Right cardiac atrium (tissue), 5 donors: ENCODE data around the gene SLC1A1. TPM values are rescaled to one million over a fixed set of nuclear protein-coding genes. Genes with fewer than 3 reads are reported as not detected.

Experiments used
- ATAC-seq, 2 donors: fragments of 200-7000 bp; cut with Tn5 transposase; one replicate each; pipeline versions ENCODE4 v1.8.0 to v1.9.1; 2020; ENCODE audit warnings: moderate library complexity in 2 of 2, mild to moderate bottlenecking in 1 of 2
- DNase-seq, 3 donors: peaks; one replicate each; pipeline ENCODE4 v3.0.0-alpha.2; 2020
- H3K27ac ChIP-seq: one replicate; pipeline ENCODE4 v1.5.1; 2013; ENCODE audit warnings: mild to moderate bottlenecking, low read length, control low read depth, moderate library complexity
- H3K27me3 ChIP-seq: one replicate; pipeline ENCODE4 v1.6.1; 2013; ENCODE audit not compliant: control insufficient read depth, insufficient read depth
- H3K4me1 ChIP-seq: one replicate; pipeline ENCODE4 v1.6.1; 2013; ENCODE audit warnings: low read length; ENCODE audit not compliant: control insufficient read depth, insufficient read depth
- H3K4me3 ChIP-seq: one replicate; pipeline ENCODE4 v1.5.1; 2013; ENCODE audit warnings: low read length, control low read depth
- H3K9me3 ChIP-seq: one replicate; pipeline ENCODE4 v1.6.1; 2013; ENCODE audit warnings: low read length; ENCODE audit not compliant: control insufficient read depth
- WGBS: extraction: QIAGEN DNeasy Blood & Tissue Kit; methylation state at CpG from one replicate; pipeline ENCODE4 v1.1.7; 2013; 5-methylcytosine and 5-hydroxymethylcytosine counted together
- intact Hi-C, 4 donors: fragments of 100-400 bp; cut with DNase I; formaldehyde crosslinking; loops; one replicate each; pipeline versions ENCODE4 v1.11.0 to v1.14.0; 2022 to 2023
- polyA plus RNA-seq: library from polyadenylated mRNA; stranded (reverse); fragments of 200-250 nt; gene quantifications from one replicate; pipeline ENCODE4 v1.2.3, GENCODE V29; 2013
- total RNA-seq, 4 donors: library from RNA; stranded (reverse); fragmentation: NEBNext Ultra II Directional; extraction: Animal tissue kit (Norgen Biotek cat#: 25700); gene quantifications; one replicate each; pipeline ENCODE4 v1.2.1, GENCODE V29; 2021
- donor health status: healthy with polysubstance abuse.
- donor health status: DM: no; HTN: yes; CAD: no.
- donor health status: DM: no; HTN: no; CAD: no.
- donor health status: DM: no; HTN: yes; CAD: no; lungs with severe emphysema.
- donor health status: DM: yes; HTN: yes; CAD: no.

SLC1A1 gene
- total and polyA plus RNA-seq, 5 donors: 1.1 to 2.1 (median 1.5) TPM

GRCh38 chr9:4490705-4491625 is 697 bp downstream of the SLC1A1 start:
- H3K4me1 ChIP-seq: no peaks in the 10 kb centered on the region
- ATAC-seq (peak in 1 of 2 donors; percentile 5), DNase-seq (peak in 2 of 3 donors; percentile 53 to 58)
- peak overlapping the region; percentile 79 for H3K4me3 ChIP-seq
- 2% methylated on average over 52 of the region's 52 CpGs for WGBS
- H3K27ac ChIP-seq: no peak overlapping the region
- H3K27me3 ChIP-seq: no peaks in the 10 kb centered on the region
- no peaks in the 10 kb centered on the region for H3K9me3 ChIP-seq
- intact Hi-C loops: loop anchor here in 1 of 4 donors (5.0 kb wide), 1 partner anchor 56 kb away; no protein-coding TSS in a partner anchor

- no peak for DNase-seq
- Histone ChIP-seq H3K27ac (no peak overlapping the region), H3K9me3 (no peaks in the 10 kb centered on the region), H3K4me3 (peak overlapping the region; percentile 79), H3K4me1 (no peaks in the 10 kb centered on the region), H3K27me3 (no peaks in the 10 kb centered on the region)
- intact Hi-C loops: loop anchor here in 1 of 4 donors (5.0 kb wide), 1 partner anchor 56 kb away; no protein-coding TSS in a partner anchor
- 54% methylated on average over 7 of the region's 7 CpGs for WGBS
- ATAC-seq: no peak
Observed at GRCh38 chr9:4491626-4491975, 1.3 kb downstream of the SLC1A1 start.

GRCh38 chr9:4494332-4494731 is 4.1 kb downstream of the SLC1A1 start:
- ATAC-seq (no peak), DNase-seq (no peak)
- Histone ChIP-seq H3K4me3 (no peak overlapping the region), H3K27me3 (no peaks in the 10 kb centered on the region), H3K4me1 (no peaks in the 10 kb centered on the region), H3K27ac (no peak overlapping the region), H3K9me3 (no peaks in the 10 kb centered on the region)
- intact Hi-C loops: loop anchor here in 1 of 4 donors (5.0 kb wide), 1 partner anchor 53 kb away; no protein-coding TSS in a partner anchor
- 75% methylated on average over 2 of the region's 2 CpGs for WGBS

GRCh38 chr9:4494806-4495205 is 4.5 kb downstream of the SLC1A1 start:
- 93% methylated on average over 7 of the region's 7 CpGs for WGBS
- Histone ChIP-seq H3K9me3 (no peaks in the 10 kb centered on the region), H3K4me3 (no peak overlapping the region), H3K4me1 (no peaks in the 10 kb centered on the region), H3K27ac (no peak overlapping the region), H3K27me3 (no peaks in the 10 kb centered on the region)
- intact Hi-C loops: loop anchor here in 1 of 4 donors (5.0 kb wide), 1 partner anchor 52 kb away; no protein-coding TSS in a partner anchor
- ATAC-seq (no peak), DNase-seq (no peak)

- Histone ChIP-seq H3K4me3 (no peak overlapping the region), H3K27me3 (no peaks in the 10 kb centered on the region), H3K4me1 (no peaks in the 10 kb centered on the region), H3K9me3 (no peaks in the 10 kb centered on the region), H3K27ac (no peak overlapping the region)
- no peak for DNase-seq
- no peak for ATAC-seq
- intact Hi-C loops: no loop called here
- 90% methylated on average over 4 of the region's 4 CpGs for WGBS
Observed at GRCh38 chr9:4495537-4495936, 5.3 kb downstream of the SLC1A1 start.

- Histone ChIP-seq H3K4me1 (no peaks in the 10 kb centered on the region), H3K27ac (no peak overlapping the region), H3K4me3 (no peak overlapping the region), H3K27me3 (no peaks in the 10 kb centered on the region), H3K9me3 (no peaks in the 10 kb centered on the region)
- intact Hi-C loops: no loop called here
- 87% methylated on average over 2 of the region's 2 CpGs for WGBS
- ATAC-seq (no peak), DNase-seq (no peak)
Observed at GRCh38 chr9:4496497-4496896, 6.2 kb downstream of the SLC1A1 start.

GRCh38 chr9:4497395-4497794 is 7.1 kb downstream of the SLC1A1 start:
- H3K4me3 ChIP-seq: no peak overlapping the region
- no peaks in the 10 kb centered on the region for H3K9me3 ChIP-seq
- DNase-seq: no peak
- intact Hi-C loops: no loop called here
- WGBS: 0% methylated on average over 1 of the region's 1 CpG
- no peak for ATAC-seq
- no peaks in the 10 kb centered on the region for H3K4me1 ChIP-seq
- H3K27ac ChIP-seq: no peak overlapping the region
- no peaks in the 10 kb centered on the region for H3K27me3 ChIP-seq

- no peaks in the 10 kb centered on the region for H3K4me1 ChIP-seq
- ATAC-seq (no peak), DNase-seq (no peak)
- H3K27ac ChIP-seq: no peak overlapping the region
- no peaks in the 10 kb centered on the region for H3K27me3 ChIP-seq
- intact Hi-C loops: no loop called here
- 81% methylated on average over 1 of the region's 1 CpG for WGBS
- no peaks in the 10 kb centered on the region for H3K9me3 ChIP-seq
- H3K4me3 ChIP-seq: no peak overlapping the region
Observed at GRCh38 chr9:4497855-4498254, 7.6 kb downstream of the SLC1A1 start.

GRCh38 chr9:4499917-4500316 is 9.6 kb downstream of the SLC1A1 start:
- no peak for ATAC-seq
- 40% methylated on average over 7 of the region's 7 CpGs for WGBS
- intact Hi-C loops: no loop called here
- H3K9me3 ChIP-seq: no peaks in the 10 kb centered on the region
- H3K4me1 ChIP-seq: no peaks in the 10 kb centered on the region
- no peak overlapping the region for H3K4me3 ChIP-seq
- no peaks in the 10 kb centered on the region for H3K27me3 ChIP-seq
- H3K27ac ChIP-seq: no peak overlapping the region
- no peak for DNase-seq

GRCh38 chr9:4501147-4501507 is 10.9 kb downstream of the SLC1A1 start:
- DNase-seq (no peak), ATAC-seq (no peak)
- no peaks in the 10 kb centered on the region for H3K27me3 ChIP-seq
- no peak overlapping the region for H3K27ac ChIP-seq
- H3K4me3 ChIP-seq: no peak overlapping the region
- H3K9me3 ChIP-seq: no peaks in the 10 kb centered on the region
- WGBS: 94% methylated on average over 5 of the region's 5 CpGs
- intact Hi-C loops: no loop called here
- H3K4me1 ChIP-seq: no peaks in the 10 kb centered on the region

- DNase-seq (no peak), ATAC-seq (no peak)
- Histone ChIP-seq H3K4me1 (no peaks in the 10 kb centered on the region), H3K27ac (no peak overlapping the region), H3K9me3 (no peaks in the 10 kb centered on the region), H3K4me3 (no peak overlapping the region), H3K27me3 (no peaks in the 10 kb centered on the region)
- WGBS: 82% methylated on average over 1 of the region's 1 CpG
- intact Hi-C loops: no loop called here
Observed at GRCh38 chr9:4502444-4502843, 12.2 kb downstream of the SLC1A1 start.
